ENCODE measurements around the gene PNPLA2.

The PNPLA2 gene

GRCh38 chr11:819943-820649 is 1.4 kb downstream of the PNPLA2 start:
- peak; percentile 94 for DNase-seq

GRCh38 chr11:820655-821511 is 2.2 kb downstream of the PNPLA2 start:
- DNase-seq = no peak

- no peak for DNase-seq
These were observed 3.0 kb downstream of the PNPLA2 start for GRCh38 chr11:821512-822371.

GRCh38 chr11:823441-824291 is 5.0 kb downstream of the PNPLA2 start:
- no peak for DNase-seq

- no peak for DNase-seq
These were observed 5.7 kb downstream of the PNPLA2 start for GRCh38 chr11:824292-824880.

- DNase-seq = no peak
These were observed 6.2 kb downstream of the PNPLA2 start for GRCh38 chr11:824942-825341.

GRCh38 chr11:825366-826226 is 6.9 kb downstream of the PNPLA2 start:
- no peak for DNase-seq

- no peak for DNase-seq
These were observed 7.5 kb downstream of the PNPLA2 start for GRCh38 chr11:826227-826621.

GRCh38 chr11:826836-827145 is 8.1 kb downstream of the PNPLA2 start:
- DNase-seq = no peak

GRCh38 chr11:827146-827896 is 8.6 kb downstream of the PNPLA2 start:
- no peak for DNase-seq

GRCh38 chr11:827897-828192 is 9.1 kb downstream of the PNPLA2 start, which contains the start of gene CRACR2B:
Gene CRACR2B, plus strand, starts transcription at chr11:827919. Its CDS starts 689 bp downstream, at chr11:828608.
- no peak for DNase-seq

GRCh38 chr11:828506-829175 is 9.9 kb downstream of the PNPLA2 start:
- DNase-seq = no peak

- DNase-seq = no peak
These were observed 10.6 kb downstream of the PNPLA2 start for GRCh38 chr11:829176-829846.

- DNase-seq = no peak
These were observed 11.2 kb downstream of the PNPLA2 start for GRCh38 chr11:829847-830294.

- DNase-seq = peak; percentile 64
These were observed 11.8 kb downstream of the PNPLA2 start for GRCh38 chr11:830295-831117.

- DNase-seq = no peak
These were observed 12.6 kb downstream of the PNPLA2 start for GRCh38 chr11:831118-831864.

- DNase-seq = no peak
These were observed 13.3 kb downstream of the PNPLA2 start for GRCh38 chr11:831961-832528.
